OCI-LY1 (cell line): Measurements from ENCODE around the gene EIPR1.
A peak's percentile ranks its signal among the peaks of the same experiment; 100 is the strongest.

ENCODE experiments used
- H2AFZ ChIP-seq: fragments of 200-600 bp; sonication (generic), shearing (Covaris generic); 2 replicates; pipeline ENCODE4 v1.6.0; 2014; ENCODE audit warnings: antibody characterized with exemption, mild to moderate bottlenecking, low read length
- H3F3A ChIP-seq: fragments of 200-600 bp; sonication (generic), shearing (Covaris generic); 2 replicates; pipeline ENCODE4 v1.6.0; 2014; ENCODE audit warnings: mild to moderate bottlenecking, antibody characterized with exemption, low read length, moderate library complexity; ENCODE audit not compliant: insufficient read depth
- H3K27ac ChIP-seq: fragments of 200-600 bp; sonication (generic); 2 replicates; pipeline ENCODE4 v1.5.1; 2014; ENCODE audit warnings: low read length, mixed run types, mild to moderate bottlenecking, low read depth; ENCODE audit not compliant: poor library complexity, severe bottlenecking
- H3K27me3 ChIP-seq: fragments of 200-600 bp; sonication (generic); 2 replicates; pipeline ENCODE4 v1.6.0; 2014; ENCODE audit warnings: antibody characterized with exemption, mild to moderate bottlenecking, low read length, moderate library complexity; ENCODE audit not compliant: insufficient read depth
- H3K36me3 ChIP-seq: fragments of 200-600 bp; sonication (generic); 2 replicates; pipeline ENCODE4 v1.6.1; 2014; ENCODE audit warnings: mild to moderate bottlenecking, antibody characterized with exemption, low read length, moderate library complexity, mixed read lengths; ENCODE audit not compliant: insufficient read depth
- H3K4me1 ChIP-seq: fragments of 200-600 bp; sonication (generic); 2 replicates; pipeline ENCODE4 v1.5.1; 2014; ENCODE audit warnings: mild to moderate bottlenecking, low read length, moderate library complexity; ENCODE audit not compliant: insufficient read depth, severe bottlenecking
- H3K4me2 ChIP-seq: fragments of 200-600 bp; sonication (generic), shearing (Covaris generic); 2 replicates; pipeline ENCODE4 v1.6.1; 2014; ENCODE audit warnings: low read length
- H3K4me3 ChIP-seq: fragments of 200-600 bp; sonication (generic); 2 replicates; pipeline ENCODE4 v1.5.1; 2014; ENCODE audit warnings: low read length, low read depth, mild to moderate bottlenecking, mixed read lengths; ENCODE audit not compliant: poor library complexity, severe bottlenecking
- H3K79me2 ChIP-seq: fragments of 200-600 bp; shearing (Covaris generic); 2 replicates; pipeline ENCODE4 v1.6.1; 2016; ENCODE audit warnings: mixed run types, low read length, mixed read lengths; ENCODE audit not compliant: insufficient read depth
- H3K9ac ChIP-seq: fragments of 200-600 bp; sonication (generic), shearing (Covaris generic); 2 replicates; pipeline ENCODE4 v1.6.1; 2014; ENCODE audit warnings: mild to moderate bottlenecking, low read length, mixed read lengths
- H3K9me2 ChIP-seq: fragments of 200-600 bp; sonication (generic), shearing (Covaris generic); 2 replicates; pipeline ENCODE4 v1.6.1; 2014; ENCODE audit warnings: low read depth, mild to moderate bottlenecking, low read length, mixed read lengths
- H3K9me3 ChIP-seq: fragments of 200-600 bp; shearing (Covaris generic); 2 replicates; pipeline ENCODE4 v1.6.1; 2014; ENCODE audit warnings: low read length, mixed read lengths
- H4K20me1 ChIP-seq: fragments of 200-600 bp; sonication (generic), shearing (Covaris generic); 2 replicates; pipeline ENCODE4 v1.6.0; 2016; ENCODE audit warnings: mild to moderate bottlenecking, low read length; ENCODE audit not compliant: insufficient read depth
- CTCF ChIP-seq: fragments of 200-600 bp; sonication (generic), shearing (Covaris generic); IDR thresholded peaks from 2 replicates; pipeline ENCODE4 v1.5.1; 2017; ENCODE audit warnings: mild to moderate bottlenecking, antibody characterized with exemption, low read length, moderate library complexity, mixed read lengths
- EZH2 ChIP-seq: fragments of 200-600 bp; sonication (generic), shearing (Covaris generic); IDR thresholded peaks from 2 replicates; pipeline ENCODE4 v1.8.0; 2017; ENCODE audit warnings: borderline replicate concordance, mixed run types, mild to moderate bottlenecking, antibody characterized with exemption, low read length, moderate library complexity, mixed read lengths

The EIPR1 gene

GRCh38 chr2:3257166-3257565, 120.5 kb downstream of the EIPR1 start:
- H3K4me3 ChIP-seq: peak overlapping the region; percentile 16
- peaks cover 52% of the 10 kb centered on the region for H3K4me1 ChIP-seq
- no peaks in the 10 kb centered on the region for H3K9me2 ChIP-seq
- no peaks in the 10 kb centered on the region for H3K27me3 ChIP-seq
- 0 out of 2 replicates have a peak, but pooled peaks cover 5% of the 10 kb centered on the region for H3F3A ChIP-seq
- H3K27ac ChIP-seq: peak overlapping the region; percentile 92
- TF ChIP-seq EZH2 (no peak), CTCF (no peak)
- H3K9ac ChIP-seq: no peak overlapping the region; the same call in 1 of the 2 replicates
- H2AFZ ChIP-seq: no peak overlapping the region
- H4K20me1 ChIP-seq: no peaks in the 10 kb centered on the region
- no peaks in the 10 kb centered on the region for H3K9me3 ChIP-seq
- no peaks in the 10 kb centered on the region for H3K79me2 ChIP-seq
- peak overlapping the region; percentile 29; the same call in 1 of the 2 replicates for H3K4me2 ChIP-seq
- H3K36me3 ChIP-seq: peaks cover 19% of the 10 kb centered on the region

- H3K9ac ChIP-seq: no peak overlapping the region; the same call in 1 of the 2 replicates
- TF ChIP-seq CTCF (no peak), EZH2 (no peak)
- H3K9me3 ChIP-seq: no peaks in the 10 kb centered on the region; the same call in 1 of the 2 replicates
- no peaks in the 10 kb centered on the region for H4K20me1 ChIP-seq
- no peaks in the 10 kb centered on the region for H3K9me2 ChIP-seq
- 0 out of 2 replicates have a peak, but pooled peaks cover 5% of the 10 kb centered on the region for H3F3A ChIP-seq
- peaks cover 52% of the 10 kb centered on the region for H3K4me1 ChIP-seq
- peak overlapping the region; percentile 92 for H3K27ac ChIP-seq
- no peaks in the 10 kb centered on the region for H3K79me2 ChIP-seq
- no peak overlapping the region for H2AFZ ChIP-seq
- H3K4me2 ChIP-seq: peak overlapping the region; percentile 29; the same call in 1 of the 2 replicates
- H3K27me3 ChIP-seq: no peaks in the 10 kb centered on the region
- H3K36me3 ChIP-seq: peaks cover 24% of the 10 kb centered on the region
- H3K4me3 ChIP-seq: peak overlapping the region; percentile 16
These were observed 121.0 kb downstream of the EIPR1 start for GRCh38 chr2:3256605-3257004.

- no peak overlapping the region for H3K4me3 ChIP-seq
- H2AFZ ChIP-seq: no peak overlapping the region
- H3K79me2 ChIP-seq: no peaks in the 10 kb centered on the region
- no peaks in the 10 kb centered on the region for H3K9me2 ChIP-seq
- peak overlapping the region; percentile 92 for H3K27ac ChIP-seq
- no peak overlapping the region; the same call in 1 of the 2 replicates for H3K4me2 ChIP-seq
- H3K27me3 ChIP-seq: no peaks in the 10 kb centered on the region
- peaks cover 28% of the 10 kb centered on the region for H3K36me3 ChIP-seq
- no peaks in the 10 kb centered on the region for H4K20me1 ChIP-seq
- TF ChIP-seq EZH2: no peak
- TF ChIP-seq CTCF: no peak
- H3F3A ChIP-seq: 0 out of 2 replicates have a peak, but pooled peaks cover 5% of the 10 kb centered on the region
- H3K9ac ChIP-seq: no peak overlapping the region; the same call in 1 of the 2 replicates
- H3K9me3 ChIP-seq: peaks cover 3% of the 10 kb centered on the region
- H3K4me1 ChIP-seq: peaks cover 52% of the 10 kb centered on the region
These were observed 121.5 kb downstream of the EIPR1 start for GRCh38 chr2:3256157-3256556.
